K562 treated with DMSO at 1 percent for 48 hours (cell line): ENCODE measurements around the gene PLA2G3. TPM values are rescaled to one million over a fixed set of nuclear protein-coding genes. Genes with fewer than 3 reads are reported as not detected.

Experiments
- total RNA-seq: library from RNA; unstranded; fragments of 300-600 nt; gene quantifications from 2 replicates; pipeline ENCODE4 v1.2.3, GENCODE V29; 2022; ENCODE audit warnings: low replicate concordance; ENCODE audit errors: extremely low read depth

PLA2G3 gene
- not detected in 2 replicates for total RNA-seq

GRCh38 chr22:31139866-31140716, at the start of gene PLA2G3:
TSS of gene PLA2G3 (minus strand) at chr22:31140508. CDS start at chr22:31140354, 154 bp downstream.

GRCh38 chr22:31122532-31123291, 17.6 kb downstream of the PLA2G3 start, which contains the start of gene INPP5J:
TSS of gene INPP5J (plus strand) at chr22:31122966. CDS start at chr22:31123015, 49 bp downstream.

GRCh38 chr22:31107178-31107893, 33.0 kb downstream of the PLA2G3 start, which contains the start of gene SELENOM:
TSS of gene SELENOM (minus strand) at chr22:31107568. CDS start at chr22:31107505, 63 bp downstream.

Other genes starting within 250 kb of the PLA2G3 start
- not detected in 2 replicates for gene MORC2, start 171.7 kb downstream of the PLA2G3 start, total RNA-seq
- gene TUG1, start 171.2 kb downstream of the PLA2G3 start, total RNA-seq, result 79.9 TPM in 1 of 2 replicates, not detected in the other
- not detected in 2 replicates for gene SMTN, start 59.2 kb downstream of the PLA2G3 start, total RNA-seq
- not detected in 2 replicates for gene SELENOM, start 32.9 kb downstream of the PLA2G3 start, total RNA-seq
- not detected in 2 replicates for gene INPP5J, start 17.5 kb downstream of the PLA2G3 start, total RNA-seq
- not detected in 2 replicates for gene RNF185, start 19.7 kb upstream of the PLA2G3 start, total RNA-seq
- not detected in 2 replicates for gene LIMK2, start 71.8 kb upstream of the PLA2G3 start, total RNA-seq
- gene PIK3IP1, start 152.0 kb upstream of the PLA2G3 start, total RNA-seq, result not detected in 2 replicates
- gene PATZ1, start 205.8 kb upstream of the PLA2G3 start, total RNA-seq, result not detected in 2 replicates